Neuronal stem cell (in vitro differentiated cells): ENCODE data around the gene MTMR1.

ENCODE experiments used
- DNase-seq: peaks from one replicate; pipeline ENCODE4 v3.0.0-alpha.2; 2013; ENCODE audit warnings: low spot score
- H2AFZ ChIP-seq: one replicate; pipeline ENCODE4 v1.6.1; 2013; ENCODE audit warnings: mild to moderate bottlenecking, low read length, inconsistent platforms
- H2AK5ac ChIP-seq: 2 replicates; pipeline ENCODE4 v1.6.1; 2013; ENCODE audit warnings: low read depth, mild to moderate bottlenecking, inconsistent platforms, low read length, moderate library complexity, mixed read lengths
- H2BK120ac ChIP-seq: 2 replicates; pipeline ENCODE4 v1.6.1; 2013; ENCODE audit warnings: low read depth, mild to moderate bottlenecking, inconsistent platforms, low read length, moderate library complexity, mixed read lengths
- H2BK12ac ChIP-seq: one replicate; pipeline ENCODE4 v1.6.1; 2013; ENCODE audit warnings: low read length, inconsistent platforms
- H2BK15ac ChIP-seq: 2 replicates; pipeline ENCODE4 v1.6.1; 2013; ENCODE audit warnings: mild to moderate bottlenecking, low read length, inconsistent platforms, mixed read lengths
- H2BK5ac ChIP-seq: one replicate; pipeline ENCODE4 v1.6.1; 2013; ENCODE audit warnings: inconsistent platforms, mild to moderate bottlenecking, low read length, moderate library complexity
- H3K14ac ChIP-seq: one replicate; pipeline ENCODE4 v1.6.1; 2013; ENCODE audit warnings: low read length, inconsistent platforms
- H3K18ac ChIP-seq: 2 replicates; pipeline ENCODE4 v1.6.1; 2013; ENCODE audit warnings: low read length, inconsistent platforms
- H3K23ac ChIP-seq: 2 replicates; pipeline ENCODE4 v1.6.1; 2013; ENCODE audit warnings: low read depth, mild to moderate bottlenecking, mixed read lengths, low read length, inconsistent platforms; ENCODE audit not compliant: poor library complexity
- H3K27ac ChIP-seq: replicated peaks from 3 replicates; pipeline ENCODE4 v1.5.1; 2013; ENCODE audit warnings: low read length, inconsistent platforms
- H3K27me3 ChIP-seq, 3 experiments: 2 replicates each; pipeline ENCODE4 v1.6.1; 2013; ENCODE audit warnings: low read length in 3 of 3, mild to moderate bottlenecking in 2 of 3, inconsistent platforms in 1 of 3, low read depth in 1 of 3, mixed read lengths in 1 of 3, moderate library complexity in 1 of 3; ENCODE audit not compliant: control insufficient read depth in 3 of 3, insufficient read depth in 3 of 3
- H3K36me3 ChIP-seq, 2 donors: replicated peaks in 1 of 2; 2 replicates each; pipeline ENCODE4 v1.6.1; 2013; ENCODE audit warnings: low read length in 2 of 2; ENCODE audit not compliant: control insufficient read depth in 2 of 2, insufficient read depth in 2 of 2
- H3K4ac ChIP-seq: 2 replicates; pipeline ENCODE4 v1.6.1; 2013; ENCODE audit warnings: inconsistent platforms, mild to moderate bottlenecking, low read length, moderate library complexity
- H3K4me1 ChIP-seq, 2 donors: 1 replicate in 1 of 2; 2 replicates in 1 of 2; pipeline ENCODE4 v1.6.1; 2013; ENCODE audit warnings: low read length in 2 of 2, low read depth in 1 of 2; ENCODE audit not compliant: control insufficient read depth in 2 of 2, insufficient read depth in 1 of 2
- H3K4me2 ChIP-seq: one replicate; pipeline ENCODE4 v1.6.1; 2013; ENCODE audit warnings: mild to moderate bottlenecking, low read length, inconsistent platforms; ENCODE audit not compliant: insufficient read depth, poor library complexity, severe bottlenecking
- H3K4me3 ChIP-seq, 2 donors: 2 replicates each; pipeline ENCODE4 v1.5.1; 2013; ENCODE audit warnings: low read length in 2 of 2, mild to moderate bottlenecking in 2 of 2, inconsistent platforms in 1 of 2, moderate library complexity in 1 of 2
- H3K79me1 ChIP-seq: one replicate; pipeline ENCODE4 v1.6.1; 2013; ENCODE audit warnings: low read depth, mild to moderate bottlenecking, inconsistent platforms, low read length, moderate library complexity
- H3K9ac ChIP-seq: one replicate; pipeline ENCODE4 v1.6.1; 2013; ENCODE audit warnings: mild to moderate bottlenecking, low read depth, low read length, inconsistent platforms; ENCODE audit not compliant: poor library complexity
- H3K9me3 ChIP-seq, 2 donors: replicated peaks in 1 of 2; 2 replicates each; pipeline versions ENCODE3 to v1.6.1; 2013; ENCODE audit warnings: low read length in 2 of 2, mild to moderate bottlenecking in 2 of 2, inconsistent platforms in 1 of 2, low read depth in 1 of 2, mixed read lengths in 1 of 2, moderate library complexity in 1 of 2; ENCODE audit not compliant: control insufficient read depth in 2 of 2, insufficient read depth in 1 of 2
- H4K8ac ChIP-seq: one replicate; pipeline ENCODE4 v1.6.1; 2013; ENCODE audit warnings: low read depth, mild to moderate bottlenecking, inconsistent platforms, low read length, moderate library complexity
- H4K91ac ChIP-seq: one replicate; pipeline ENCODE4 v1.6.1; 2013; ENCODE audit warnings: low read length, low read depth, mild to moderate bottlenecking, inconsistent platforms; ENCODE audit not compliant: poor library complexity
- WGBS, 2 donors: extraction: QIAGEN DNeasy Blood & Tissue Kit; methylation state at CpG; one replicate each; pipeline ENCODE4 v1.1.7; 2013; ENCODE audit warnings: missing lambda C conversion rate in 2 of 2, mixed read lengths in 1 of 2; ENCODE audit not compliant: insufficient read length in 2 of 2, insufficient replicate concordance in 1 of 2; ENCODE audit errors: extremely low coverage in 2 of 2; 5-methylcytosine and 5-hydroxymethylcytosine counted together

MTMR1 gene

DNA sequence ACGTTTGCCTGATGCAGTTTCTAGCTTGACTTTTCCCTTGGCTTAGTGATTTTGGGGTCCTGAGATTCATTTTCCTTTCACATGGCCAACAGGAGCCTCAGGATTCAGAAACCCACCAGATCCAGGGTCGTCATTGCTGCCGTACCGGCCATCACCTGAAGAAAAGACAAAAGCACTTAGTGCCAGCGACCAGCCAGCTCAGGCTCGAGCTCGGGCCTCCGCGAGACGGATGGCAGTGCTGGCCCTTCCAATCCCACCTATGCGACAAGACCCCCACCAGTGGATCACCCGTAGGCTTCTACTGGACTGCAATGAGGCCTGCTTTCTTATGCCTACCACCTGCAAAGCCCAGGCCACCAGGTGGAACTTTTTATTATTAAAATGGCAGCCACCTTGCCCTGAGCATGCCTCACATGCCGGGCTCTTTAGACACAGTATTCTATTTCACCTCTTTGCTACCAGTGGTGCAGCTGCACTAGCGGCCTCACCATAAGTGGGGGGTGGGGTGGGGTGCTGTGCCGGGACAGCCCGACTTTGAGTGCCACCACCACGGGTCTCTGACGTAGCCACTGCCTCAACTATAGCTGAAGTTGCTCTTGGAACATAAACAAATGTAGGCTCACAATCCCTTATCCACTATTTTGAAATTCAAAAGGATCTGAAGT lies 84.3 kb downstream of the MTMR1 start:
- no peak overlapping the region for H4K8ac ChIP-seq
- no peak overlapping the region for H3K4me3 ChIP-seq
- no peak overlapping the region for H3K9ac ChIP-seq
- H3K4me1 ChIP-seq = no peaks in the 10 kb centered on the region
- no peak overlapping the region for H4K91ac ChIP-seq
- DNase-seq = no peak
- no peak overlapping the region for H3K4me2 ChIP-seq
- no peak overlapping the region for H2AK5ac ChIP-seq
- no peak overlapping the region for H3K23ac ChIP-seq
- no peaks in the 10 kb centered on the region for H3K9me3 ChIP-seq
- peaks cover 0 to 7% (median 0%) of the 10 kb centered on the region in 3 experiments for H3K27me3 ChIP-seq
- H3K79me1 ChIP-seq = peaks cover 2% of the 10 kb centered on the region
- H2AFZ ChIP-seq = no peak overlapping the region
- no peak overlapping the region for H2BK5ac ChIP-seq
- H3K14ac ChIP-seq = no peak overlapping the region
- no peak overlapping the region for H2BK12ac ChIP-seq
- no peaks in the 10 kb centered on the region for H3K36me3 ChIP-seq
- WGBS, 2 donors = no CpG with 5 or more reads among the region's 18 CpGs
- no peak overlapping the region for H3K4ac ChIP-seq
- no peak overlapping the region for H2BK120ac ChIP-seq
- no peak overlapping the region for H3K27ac ChIP-seq
- H2BK15ac ChIP-seq = no peak overlapping the region
- H3K18ac ChIP-seq = no peak overlapping the region

DNA sequence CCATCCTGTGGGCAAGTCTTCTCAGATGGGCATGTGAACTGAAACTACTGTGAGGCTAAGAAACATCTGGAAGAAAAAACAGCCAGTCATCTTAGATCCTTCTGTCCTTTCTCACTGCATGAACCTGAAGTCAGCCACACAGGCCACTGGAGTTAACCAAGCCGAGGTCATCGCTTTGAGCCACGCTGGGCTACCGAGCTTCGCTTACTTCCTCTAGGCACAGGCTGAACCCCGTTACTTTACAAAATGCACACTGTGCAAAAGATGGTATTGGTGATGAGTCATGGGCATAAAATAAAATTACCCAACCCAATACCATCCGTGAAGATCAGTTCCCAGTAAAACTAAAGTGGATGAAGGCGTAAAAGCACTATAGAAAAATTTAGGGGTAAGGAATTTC lies 86.2 kb downstream of the MTMR1 start:
- Histone ChIP-seq H3K4me2 (no peak overlapping the region), H3K27ac (no peak overlapping the region), H3K27me3 (peaks cover 0 to 7% (median 0%) of the 10 kb centered on the region in 3 experiments), H2BK15ac (no peak overlapping the region), H3K9me3 (no peaks in the 10 kb centered on the region), H3K4ac (no peak overlapping the region), H2BK5ac (no peak overlapping the region), H2AFZ (no peak overlapping the region), H4K8ac (no peak overlapping the region), H3K36me3 (no peaks in the 10 kb centered on the region), H3K18ac (no peak overlapping the region), H3K23ac (no peak overlapping the region), H3K4me3 (no peak overlapping the region), H3K4me1 (no peaks in the 10 kb centered on the region), H3K9ac (no peak overlapping the region), H3K79me1 (peaks cover 2% of the 10 kb centered on the region), H4K91ac (no peak overlapping the region), H2BK120ac (no peak overlapping the region), H3K14ac (no peak overlapping the region), H2AK5ac (no peak overlapping the region), H2BK12ac (no peak overlapping the region)
- no CpG with 5 or more reads among the region's 8 CpGs for WGBS, 2 donors
- DNase-seq = no peak

DNA sequence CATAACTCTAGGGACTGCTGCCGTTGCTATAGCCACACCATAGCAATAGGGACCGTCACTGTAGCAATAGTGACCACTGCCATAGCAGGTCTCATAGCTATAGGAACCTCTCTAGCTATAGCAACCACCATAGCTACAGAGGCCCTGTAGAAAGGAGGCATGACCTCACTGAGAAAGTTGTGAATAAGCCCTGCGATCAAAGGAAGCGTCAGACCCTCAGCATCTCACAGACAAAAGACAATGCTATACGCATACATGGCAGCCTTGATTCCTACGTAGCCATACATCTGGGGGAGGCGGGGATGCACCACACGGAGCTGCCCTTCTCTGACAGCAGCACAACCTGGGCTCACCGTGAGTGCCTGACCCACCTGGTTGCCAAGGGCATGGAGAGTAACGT lies 88.5 kb downstream of the MTMR1 start:
- no peak overlapping the region for H4K91ac ChIP-seq
- H3K14ac ChIP-seq = no peak overlapping the region
- no peak for DNase-seq
- no peak overlapping the region for H2BK120ac ChIP-seq
- H2AFZ ChIP-seq = no peak overlapping the region
- no CpG with 5 or more reads among the region's 10 CpGs for WGBS, 2 donors
- no peak overlapping the region for H3K9ac ChIP-seq
- H2BK12ac ChIP-seq = no peak overlapping the region
- no peak overlapping the region for H2BK5ac ChIP-seq
- no peak overlapping the region for H3K4me2 ChIP-seq
- no peak overlapping the region for H3K27ac ChIP-seq
- H3K9me3 ChIP-seq = no peaks in the 10 kb centered on the region
- no peaks in the 10 kb centered on the region for H3K4me1 ChIP-seq
- H2BK15ac ChIP-seq = no peak overlapping the region
- no peak overlapping the region for H3K18ac ChIP-seq
- no peak overlapping the region for H3K4ac ChIP-seq
- H3K79me1 ChIP-seq = peaks cover 2% of the 10 kb centered on the region
- H3K27me3 ChIP-seq = peaks cover 0 to 7% (median 0%) of the 10 kb centered on the region in 3 experiments
- no peak overlapping the region for H2AK5ac ChIP-seq
- no peak overlapping the region for H4K8ac ChIP-seq
- H3K36me3 ChIP-seq = no peaks in the 10 kb centered on the region
- H3K23ac ChIP-seq = no peak overlapping the region
- H3K4me3 ChIP-seq = no peak overlapping the region

DNA sequence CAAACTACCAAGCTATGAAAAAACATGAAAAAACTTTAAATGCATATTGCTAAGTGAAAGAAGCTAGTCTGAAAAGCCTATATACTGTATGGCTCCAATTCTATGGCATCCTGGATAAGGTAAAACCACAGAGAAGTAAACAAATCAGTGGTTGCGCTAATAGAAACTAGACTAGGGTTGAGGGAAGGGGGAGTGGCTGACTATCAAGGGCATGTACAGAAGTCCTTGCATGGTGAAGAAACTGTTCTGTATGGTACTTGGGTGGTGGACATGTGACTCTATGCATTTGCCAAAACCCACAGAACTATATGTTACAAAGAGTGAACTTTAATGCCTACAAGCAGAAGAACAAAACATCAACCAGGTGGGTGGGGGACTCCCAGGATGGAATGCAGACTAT lies 96.8 kb downstream of the MTMR1 start:
- H3K4me1 ChIP-seq = no peaks in the 10 kb centered on the region
- no peak overlapping the region for H2BK12ac ChIP-seq
- H2BK120ac ChIP-seq = no peak overlapping the region
- no peak overlapping the region for H4K91ac ChIP-seq
- no peak overlapping the region for H3K18ac ChIP-seq
- no peaks in the 10 kb centered on the region for H3K27me3 ChIP-seq
- H3K4me2 ChIP-seq = no peak overlapping the region
- no peak overlapping the region for H2BK15ac ChIP-seq
- WGBS, 2 donors = no CpG with 5 or more reads among the region's 1 CpG
- no peak overlapping the region for H2AFZ ChIP-seq
- H2AK5ac ChIP-seq = no peak overlapping the region
- H3K36me3 ChIP-seq = peaks cover 0 to 9% of the 10 kb centered on the region in 2 donors
- H3K14ac ChIP-seq = no peak overlapping the region
- H3K79me1 ChIP-seq = no peaks in the 10 kb centered on the region
- H3K4ac ChIP-seq = no peak overlapping the region
- no peak overlapping the region for H4K8ac ChIP-seq
- no peaks in the 10 kb centered on the region for H3K9me3 ChIP-seq
- H3K23ac ChIP-seq = no peak overlapping the region
- no peak for DNase-seq
- no peak overlapping the region for H3K27ac ChIP-seq
- H3K4me3 ChIP-seq = no peak overlapping the region
- no peak overlapping the region for H2BK5ac ChIP-seq
- H3K9ac ChIP-seq = no peak overlapping the region
